OCI-LY3 (cell line): ENCODE measurements around the gene DMRT1.
A peak's percentile ranks its signal among the peaks of the same experiment; 100 is the strongest.

Source experiments
- CTCF ChIP-seq: fragments of 200-600, 300-600 bp; sonication (generic); IDR thresholded peaks from 2 replicates; pipeline ENCODE4 v1.5.1; 2014; ENCODE audit warnings: antibody characterized with exemption, low read length, low read depth
- EZH2phosphoT487 ChIP-seq: fragments of 200-600 bp; shearing (Covaris generic); IDR thresholded peaks from 2 replicates; pipeline ENCODE4 v1.6.1; 2018; ENCODE audit warnings: antibody characterized with exemption, mixed run types, low read depth

GRCh38 chr9:928363-929042 is 87.0 kb downstream of the DMRT1 start:
- TF ChIP-seq CTCF = peak; percentile 42
- no peak for TF ChIP-seq EZH2phosphoT487
